CD4-positive, alpha-beta T cell treated with Interleukin-17A for 1 hour (primary cell): ENCODE data around the gene PLSCR2.
"Not testable (repeated sequence)": the region's sequence is repeated elsewhere in the genome, so short reads cannot be mapped to it uniquely, and the experiment has no call there.

ENCODE experiments used
- DNase-seq: peaks from one replicate; pipeline ENCODE4 v3.0.0-alpha.2; 2020

PLSCR2 gene

DNA sequence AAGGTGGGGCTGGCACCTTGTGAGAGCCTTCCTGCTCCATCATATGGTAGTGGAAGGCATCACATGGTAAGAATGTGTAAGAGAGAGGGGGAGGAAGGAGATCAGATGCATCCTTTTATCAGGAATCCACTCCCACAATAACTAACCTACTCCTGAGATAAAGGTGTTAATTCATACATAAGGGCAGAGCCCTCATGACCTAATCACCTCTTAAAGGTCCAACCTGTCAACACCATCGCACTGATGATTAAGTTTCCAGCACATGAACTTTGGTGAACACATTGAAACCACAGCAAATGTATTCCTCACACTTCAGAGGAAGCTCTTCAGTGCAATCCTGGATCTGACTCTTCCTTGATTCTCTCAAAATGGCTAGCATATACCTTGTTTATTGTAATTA, 55.4 kb downstream of the PLSCR2 start:
- no peak for DNase-seq

DNA sequence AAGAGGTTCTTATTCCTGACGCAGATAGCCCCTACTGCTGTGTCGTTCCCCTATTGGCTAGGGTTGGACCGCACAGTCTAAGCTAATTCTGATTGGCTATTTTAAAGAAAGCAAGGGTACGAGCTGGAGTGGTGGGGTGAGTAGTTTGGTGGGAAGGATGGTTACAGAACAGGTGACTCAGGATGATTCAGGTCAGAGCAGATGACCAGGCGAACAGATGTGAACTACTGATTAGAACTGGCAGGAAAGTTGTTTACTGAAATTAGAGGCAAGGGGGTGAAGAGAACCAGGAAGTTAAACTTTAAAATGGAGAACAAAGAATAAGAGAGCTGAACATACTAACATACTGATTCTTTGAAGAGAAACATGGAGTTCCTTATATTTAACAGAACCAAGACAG, 56.6 kb downstream of the PLSCR2 start:
- DNase-seq, result not testable (repeated sequence)

DNA sequence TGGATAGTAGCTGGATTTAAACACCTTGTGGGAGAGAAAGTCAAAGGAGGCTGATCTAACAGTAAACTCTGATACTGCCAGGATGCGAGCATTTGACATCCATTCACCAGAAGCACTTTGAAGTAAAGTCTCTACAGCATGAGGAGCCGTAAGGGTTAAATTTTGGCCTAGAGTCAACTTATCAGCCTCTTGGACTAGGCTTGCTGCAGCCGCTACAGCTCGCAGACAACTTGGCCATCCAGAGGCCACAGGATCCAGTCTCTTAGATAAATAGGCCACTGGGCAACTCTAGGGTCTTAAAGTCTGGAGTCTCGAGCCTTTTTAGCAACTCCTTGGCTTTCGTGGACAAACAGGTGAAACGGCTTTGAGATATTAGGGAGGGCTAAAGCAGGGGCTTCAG, 61.4 kb downstream of the PLSCR2 start:
- DNase-seq, result no peak

DNA sequence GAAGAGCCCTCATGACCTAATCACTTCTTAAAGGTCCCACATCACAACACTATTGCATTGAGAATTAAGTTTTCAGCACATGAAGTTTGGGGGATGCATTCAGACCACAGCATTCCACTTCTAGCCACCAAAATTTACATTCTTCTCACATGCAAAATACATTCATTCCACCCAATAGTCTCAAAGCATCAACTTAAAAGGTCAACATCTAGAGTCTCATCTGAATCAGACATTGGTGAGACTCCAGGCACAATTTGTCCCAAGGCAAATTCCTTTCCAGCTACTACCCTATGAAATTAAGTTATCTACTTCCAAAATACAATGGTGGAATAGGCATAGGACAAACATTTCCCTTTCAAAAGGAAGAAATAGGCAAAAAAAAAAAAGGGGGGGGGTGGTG, 64.9 kb downstream of the PLSCR2 start:
- no peak for DNase-seq

DNA sequence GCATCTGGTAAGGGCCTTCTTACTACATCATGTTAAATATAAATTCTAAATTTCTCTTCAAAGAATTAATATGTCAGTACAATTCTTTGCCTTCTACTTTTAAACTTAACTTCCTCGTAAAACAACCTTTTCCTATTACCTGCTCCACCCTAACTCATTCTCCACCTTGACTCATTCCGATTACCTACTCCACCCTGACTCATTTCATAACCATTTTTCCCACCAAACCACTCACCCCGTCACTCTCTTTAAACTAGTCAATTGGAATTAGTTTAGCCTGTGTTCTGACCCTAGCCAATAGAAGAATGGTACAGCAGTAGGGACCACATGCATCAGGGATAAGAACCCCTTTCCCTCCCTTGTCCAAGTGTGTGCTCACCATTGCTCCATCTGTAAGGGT, 65.6 kb downstream of the PLSCR2 start:
- DNase-seq, result no peak

DNA sequence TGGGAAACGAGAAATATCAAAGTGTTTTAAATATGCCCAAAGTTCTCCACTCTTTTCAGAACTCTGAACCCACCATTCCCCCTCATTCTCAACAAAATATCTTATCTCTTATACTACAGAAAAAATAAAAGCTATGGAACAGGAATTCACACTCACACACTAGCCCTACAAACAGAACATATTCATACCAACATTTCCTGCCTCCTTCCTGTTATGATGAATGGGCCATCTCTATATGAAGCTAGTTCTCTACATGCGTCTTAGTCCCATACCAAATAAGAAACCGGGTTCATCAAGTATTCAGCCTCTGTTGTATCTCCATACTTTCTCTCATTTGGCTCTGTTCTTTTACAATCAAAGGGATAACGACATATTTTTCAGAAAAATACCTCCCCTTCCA, 72.6 kb downstream of the PLSCR2 start:
- DNase-seq, result no peak

DNA sequence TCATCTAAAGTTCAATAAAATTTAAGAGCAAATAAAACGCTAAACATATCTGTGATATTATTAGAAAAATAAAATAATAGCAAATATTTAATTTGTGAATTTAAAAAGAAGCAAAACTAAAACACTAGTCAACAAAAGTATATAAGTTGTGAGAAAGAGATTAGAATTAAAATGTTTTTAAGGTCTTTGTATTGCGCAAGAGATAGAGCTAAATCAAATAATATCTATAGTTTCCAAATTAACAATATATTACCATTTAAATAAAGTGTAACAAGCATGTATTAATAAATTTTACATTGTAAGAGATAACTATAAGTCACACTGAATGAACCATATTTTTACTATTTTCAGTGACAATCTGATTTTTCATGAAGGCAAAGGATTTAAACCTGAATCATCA, 74.2 kb downstream of the PLSCR2 start:
- no peak for DNase-seq

DNA sequence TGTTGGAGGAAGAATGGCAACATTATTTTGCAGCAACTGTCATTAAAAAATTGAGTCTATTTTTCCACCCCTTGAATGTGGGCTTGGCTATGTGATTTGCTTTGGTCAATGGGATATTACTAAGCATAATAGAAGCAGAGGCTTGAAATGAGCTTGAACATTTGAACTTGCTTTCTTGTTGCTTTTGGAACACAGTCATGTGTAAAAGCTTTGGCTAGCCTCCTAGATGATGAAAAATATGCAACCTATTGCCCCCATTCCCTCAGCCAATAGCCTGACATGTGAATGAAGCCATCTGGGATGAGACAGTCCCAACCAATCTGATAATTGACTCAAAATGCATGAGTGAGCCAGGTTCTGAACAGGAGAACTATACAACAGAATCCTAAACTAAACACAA, 78.4 kb downstream of the PLSCR2 start:
- DNase-seq, result no peak

DNA sequence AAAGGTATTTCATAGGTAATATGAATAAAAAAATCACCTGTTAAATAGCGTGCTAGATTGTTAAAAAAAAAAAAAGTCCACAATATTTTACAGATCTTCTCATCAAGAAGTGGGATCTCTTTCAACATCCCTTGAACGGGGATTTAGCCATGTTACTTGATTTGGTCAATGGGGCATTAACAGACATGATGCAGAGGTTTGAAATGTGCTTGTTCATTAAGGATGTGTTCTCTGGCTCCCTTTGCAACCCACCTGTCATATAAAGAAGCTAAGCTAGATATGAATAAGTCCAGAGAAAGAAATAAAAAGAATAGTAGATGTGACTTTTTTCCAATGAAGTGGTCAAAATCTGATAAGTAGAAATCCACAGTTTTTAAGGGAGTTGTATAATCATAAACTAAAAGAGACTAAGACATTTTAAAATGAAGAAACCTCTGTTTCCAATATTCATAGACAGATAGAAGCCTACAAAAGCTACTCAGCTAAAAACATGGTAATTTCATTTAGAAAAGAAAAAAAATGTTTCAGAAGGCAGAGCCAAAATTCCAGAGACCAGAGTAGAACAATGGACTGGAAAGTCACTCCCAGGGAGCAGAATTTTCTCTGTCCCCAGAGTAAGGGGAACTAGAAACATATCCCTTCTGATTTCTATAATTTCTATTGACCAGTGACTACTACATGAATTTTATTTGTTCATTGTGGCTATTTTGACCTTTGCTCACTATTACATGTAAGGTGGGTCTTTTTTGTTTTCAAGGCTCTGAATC, 79.2 kb downstream of the PLSCR2 start:
- no peak for DNase-seq

DNA sequence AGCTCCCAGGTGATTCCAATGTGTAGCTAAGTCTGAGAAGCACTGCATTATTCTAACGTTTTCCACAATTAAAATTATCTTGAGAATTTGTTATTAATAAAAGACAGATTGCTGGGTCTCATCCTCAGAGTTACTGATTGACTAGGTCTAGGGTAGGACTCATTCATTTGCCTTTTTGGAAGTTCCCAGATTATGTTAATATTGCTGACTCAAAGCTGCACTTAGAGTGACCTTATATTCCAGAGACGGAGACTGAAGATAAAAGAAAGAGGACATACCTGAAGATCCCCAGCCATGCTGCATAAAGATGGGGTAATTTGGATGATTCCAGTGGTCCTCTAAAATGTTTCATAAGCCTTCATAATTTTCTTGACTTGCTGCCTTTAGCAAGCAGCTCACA, 81.8 kb downstream of the PLSCR2 start:
- no peak for DNase-seq

DNA sequence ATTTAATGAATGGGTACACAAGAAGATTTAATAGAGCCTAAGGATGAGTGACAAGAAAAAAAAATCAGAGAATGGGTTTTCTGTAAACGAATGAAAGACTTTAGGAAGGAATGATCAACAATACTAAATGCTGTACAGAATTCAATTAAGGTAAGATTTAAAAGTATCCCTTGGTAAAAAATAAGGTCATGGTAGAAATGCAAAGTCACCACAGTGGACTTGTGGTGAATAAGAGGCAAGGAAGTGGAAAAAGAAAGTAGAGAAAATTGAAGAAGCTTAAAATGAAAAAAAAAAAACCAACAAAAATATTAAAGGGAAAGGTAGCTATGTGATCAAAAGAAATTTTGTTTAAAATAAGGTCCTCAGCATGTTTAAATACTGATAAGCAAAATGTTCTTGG, 82.4 kb downstream of the PLSCR2 start:
- no peak for DNase-seq

DNA sequence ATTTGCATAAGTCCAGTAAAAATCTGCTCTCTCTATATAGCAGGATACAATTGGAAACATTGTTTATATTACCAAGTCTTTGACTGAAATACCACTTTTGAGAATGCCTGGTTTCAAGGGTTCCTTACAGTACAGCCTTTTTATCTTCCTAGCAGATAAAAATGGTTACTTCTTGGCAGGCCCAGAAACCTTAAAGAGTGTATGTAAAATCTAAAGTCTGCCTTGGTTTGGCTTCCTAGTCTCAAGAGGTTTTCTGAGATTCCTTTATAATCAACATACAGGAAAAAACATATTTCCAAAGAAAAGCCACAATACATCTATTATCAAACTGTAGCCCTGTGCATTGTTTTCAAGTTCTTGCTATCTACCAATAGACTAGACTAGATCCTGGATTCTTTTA, 84.6 kb downstream of the PLSCR2 start:
- DNase-seq, result no peak
